ENCODE results near the gene STRN3. TPM values are rescaled to one million over a fixed set of nuclear protein-coding genes. Genes with fewer than 3 reads are reported as not detected.
A peak's percentile ranks its signal among the peaks of the same experiment; 100 is the strongest.
"Not testable (repeated sequence)": the region's sequence is repeated elsewhere in the genome, so short reads cannot be mapped to it uniquely, and the experiment has no call there.

The STRN3 gene
- total RNA-seq, 6 experiments from 2014 or later = 19.5 to 28.0 (median 21.5) TPM

GRCh38 chr14:30983858-30984257 is 42.3 kb downstream of the STRN3 start:
- ATAC-seq (no peak), DNase-seq (no peak)
- no peaks in the 10 kb centered on the region for H3K36me3 ChIP-seq
- no peak overlapping the region for H3K4me3 ChIP-seq
- H3K27ac ChIP-seq = no peak overlapping the region
- intact Hi-C loops (cut with DNase I) = loop anchor here (10.0 kb wide), 1 partner anchor 101 kb away; no protein-coding TSS in a partner anchor
- peaks cover 2 to 19% (median 4%) of the 10 kb centered on the region in 4 donors for H3K4me1 ChIP-seq
- 91% methylated on average over 2 of the region's 2 CpGs for WGBS (ENCODE audit: insufficient coverage, low coverage, low lambda C conversion rate, missing lambda C conversion rate)
- no peaks in the 10 kb centered on the region for H3K27me3 ChIP-seq
- H3K9me3 ChIP-seq = no peaks in the 10 kb centered on the region
- TF ChIP-seq CTCF (IDR thresholded peaks at IDR 0.05) (no peak), POLR2A (IDR thresholded peaks at IDR 0.05) (no peak)

- TF ChIP-seq POLR2A (IDR thresholded peaks at IDR 0.05) (no peak), CTCF (IDR thresholded peaks at IDR 0.05) (no peak)
- Histone ChIP-seq H3K27ac (no peak overlapping the region), H3K4me3 (no peak overlapping the region), H3K9me3 (no peaks in the 10 kb centered on the region), H3K36me3 (no peaks in the 10 kb centered on the region), H3K27me3 (no peaks in the 10 kb centered on the region), H3K4me1 (peaks cover 0 to 8% (median 3%) of the 10 kb centered on the region in 4 donors)
- no peak for DNase-seq
- 74% methylated on average over 7 of the region's 7 CpGs for WGBS (ENCODE audit: insufficient coverage, low coverage, low lambda C conversion rate, missing lambda C conversion rate)
- intact Hi-C loops (cut with DNase I) = loop anchor here (10.0 kb wide), 1 partner anchor 102 kb away; no protein-coding TSS in a partner anchor
- no peak for ATAC-seq
Measured at GRCh38 chr14:30982533-30982932, 43.6 kb downstream of the STRN3 start.

GRCh38 chr14:30980980-30981379 is 45.2 kb downstream of the STRN3 start:
- intact Hi-C loops (cut with DNase I) = loop anchor here (10.0 kb wide), 1 partner anchor 104 kb away; no protein-coding TSS in a partner anchor
- WGBS (ENCODE audit: insufficient coverage, low coverage, low lambda C conversion rate, missing lambda C conversion rate) = 61% methylated on average over 3 of the region's 3 CpGs
- TF ChIP-seq CTCF (IDR thresholded peaks at IDR 0.05) (no peak), POLR2A (IDR thresholded peaks at IDR 0.05) (no peak)
- Histone ChIP-seq H3K27me3 (no peaks in the 10 kb centered on the region), H3K4me1 (peaks cover 0 to 13% (median 3%) of the 10 kb centered on the region in 4 donors), H3K27ac (peak overlapping the region in 1 of 3 donors; percentile 14), H3K9me3 (no peaks in the 10 kb centered on the region), H3K36me3 (no peaks in the 10 kb centered on the region), H3K4me3 (no peak overlapping the region)
- ATAC-seq = peak in 2 of 4 donors; percentile 16 to 48
- DNase-seq = no peak

GRCh38 chr14:30980106-30980704 is 46.0 kb downstream of the STRN3 start:
- 54% methylated on average over 11 of the region's 13 CpGs for whole genome bisulfite sequencing (ENCODE audit: insufficient coverage, low coverage, low lambda C conversion rate, missing lambda C conversion rate)
- H3K9me3 ChIP-seq, H3K4me3 ChIP-seq, DNase-seq, H3K27me3 ChIP-seq, H3K36me3 ChIP-seq: not testable (repeated sequence)
- Histone ChIP-seq H3K4me1 (peaks cover 0 to 21% (median 3%) of the 10 kb centered on the region in 4 donors), H3K27ac (peak overlapping the region in 1 of 3 donors; percentile 35)
- ATAC-seq = peak; percentile 87 to 94 (median 90)
- intact Hi-C loops (cut with DNase I) = loop anchor here (10.0 kb wide), 1 partner anchor 105 kb away; no protein-coding TSS in a partner anchor
- TF ChIP-seq CTCF (IDR thresholded peaks at IDR 0.05) = peak; percentile 59 to 68 (median 60)

Data from right lobe of liver (tissue), 6 donors.